GM21723 (cell line): ENCODE data around the gene TIMM50.

Source experiments
- ATAC-seq: cut with Tn5 transposase; IDR thresholded peaks from one replicate; pipeline ENCODE4 v1.9.1; 2021; ENCODE audit warnings: mild to moderate bottlenecking, moderate library complexity; ENCODE audit not compliant: unreplicated experiment

The TIMM50 gene

GRCh38 chr19:39498798-39499642, 18.4 kb downstream of the TIMM50 start, which contains the start of gene DLL3:
Gene DLL3 (plus strand): TSS chr19:39498947. CDS start chr19:39498975, 28 bp downstream.
- no peak for ATAC-seq

GRCh38 chr19:39499932-39500331, 19.3 kb downstream of the TIMM50 start:
- ATAC-seq = no peak

- ATAC-seq = no peak
These were observed 19.9 kb downstream of the TIMM50 start for GRCh38 chr19:39500543-39500942.

DNA sequence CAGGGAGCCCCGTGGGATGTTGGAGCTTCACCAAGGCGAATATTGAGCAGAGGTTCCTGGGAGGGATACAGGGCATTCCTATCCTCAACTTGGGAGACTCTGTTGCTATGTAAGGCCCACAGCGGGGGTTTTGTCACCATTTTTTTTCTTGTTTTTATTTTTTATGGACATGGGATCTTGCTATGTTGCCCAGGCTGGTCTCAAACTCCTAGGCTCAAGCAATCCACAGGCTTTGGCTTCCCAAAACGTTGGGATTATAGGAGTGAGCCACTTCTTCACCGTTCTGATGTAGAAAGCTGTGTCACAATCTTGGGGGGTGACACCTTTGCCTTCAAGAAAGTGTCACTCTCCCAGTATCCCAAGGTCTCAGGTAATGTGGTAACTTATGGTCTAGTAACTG, 20.7 kb downstream of the TIMM50 start:
- ATAC-seq = no peak

DNA sequence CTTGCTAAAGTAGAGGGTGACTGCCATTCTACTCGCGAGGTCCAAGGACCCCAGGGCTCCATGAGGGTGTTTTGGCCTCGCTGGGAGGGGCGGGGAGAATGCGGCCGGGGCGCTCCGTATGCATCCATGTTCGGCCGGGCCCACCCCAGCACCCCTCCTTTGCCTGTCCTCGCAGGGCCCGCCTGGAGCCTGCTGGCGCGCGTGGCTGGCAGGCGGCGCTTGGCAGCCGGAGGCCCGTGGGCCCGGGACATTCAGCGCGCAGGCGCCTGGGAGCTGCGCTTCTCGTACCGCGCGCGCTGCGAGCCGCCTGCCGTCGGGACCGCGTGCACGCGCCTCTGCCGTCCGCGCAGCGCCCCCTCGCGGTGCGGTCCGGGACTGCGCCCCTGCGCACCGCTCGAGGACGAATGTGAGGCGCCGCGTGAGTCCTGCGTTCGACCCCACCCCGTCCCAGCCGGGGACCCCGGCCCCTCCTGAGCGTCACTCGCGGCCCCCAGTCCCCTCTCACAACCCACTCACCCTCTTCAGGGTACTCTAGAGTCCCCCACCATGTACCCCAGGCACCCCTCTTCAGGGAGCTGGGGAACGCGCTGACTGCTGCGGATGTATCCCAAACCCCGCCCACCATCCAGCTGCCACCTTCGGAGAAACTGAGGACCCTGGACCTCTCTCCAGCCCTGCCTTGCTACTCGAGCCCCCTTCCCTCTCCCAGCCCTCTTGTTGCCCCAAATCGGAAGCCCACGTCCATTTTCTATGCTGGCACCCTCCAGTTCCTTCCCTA, 22.2 kb downstream of the TIMM50 start:
- ATAC-seq = no peak

GRCh38 chr19:39506598-39506943, 25.9 kb downstream of the TIMM50 start:
- no peak for ATAC-seq

- no peak for ATAC-seq
These were observed 26.5 kb downstream of the TIMM50 start for GRCh38 chr19:39506944-39507714.

DNA sequence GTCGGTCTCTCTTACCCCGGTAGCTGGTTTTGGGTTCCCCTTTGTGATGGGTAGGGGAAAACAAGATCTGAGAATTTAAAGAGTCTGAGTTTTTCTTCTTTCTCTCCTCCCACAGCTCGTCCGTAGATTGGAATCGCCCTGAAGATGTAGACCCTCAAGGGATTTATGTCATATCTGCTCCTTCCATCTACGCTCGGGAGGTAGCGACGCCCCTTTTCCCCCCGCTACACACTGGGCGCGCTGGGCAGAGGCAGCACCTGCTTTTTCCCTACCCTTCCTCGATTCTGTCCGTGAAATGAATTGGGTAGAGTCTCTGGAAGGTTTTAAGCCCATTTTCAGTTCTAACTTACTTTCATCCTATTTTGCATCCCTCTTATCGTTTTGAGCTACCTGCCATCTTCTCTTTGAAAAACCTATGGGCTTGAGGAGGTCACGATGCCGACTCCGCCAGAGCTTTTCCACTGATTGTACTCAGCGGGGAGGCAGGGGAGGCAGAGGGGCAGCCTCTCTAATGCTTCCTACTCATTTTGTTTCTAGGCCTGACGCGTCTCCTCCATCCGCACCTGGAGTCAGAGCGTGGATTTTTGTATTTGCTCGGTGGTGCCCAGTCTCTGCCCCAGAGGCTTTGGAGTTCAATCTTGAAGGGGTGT, 27.2 kb downstream of the TIMM50 start:
- ATAC-seq = no peak

- no peak for ATAC-seq
These were observed 28.0 kb downstream of the TIMM50 start for GRCh38 chr19:39508629-39509028.

DNA sequence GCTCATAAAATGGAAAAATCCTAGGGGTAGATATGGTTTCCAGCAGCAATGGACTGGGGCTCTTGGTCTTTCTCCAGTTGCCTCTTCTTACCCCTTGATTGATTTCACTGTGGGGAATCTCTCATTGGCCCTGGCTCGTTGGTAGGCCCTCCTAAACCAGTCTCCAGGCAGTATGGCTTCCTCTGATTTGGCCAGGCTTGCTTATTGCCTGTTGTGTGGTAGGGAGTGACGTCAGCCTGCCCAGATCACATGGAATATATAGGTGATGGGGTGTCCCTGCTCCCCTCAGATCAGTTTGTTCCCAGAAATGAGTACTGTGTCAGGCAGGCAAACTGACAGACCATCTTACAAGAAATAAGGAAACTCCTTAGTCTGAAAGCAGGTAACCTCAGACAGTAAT, 28.6 kb downstream of the TIMM50 start:
- ATAC-seq = no peak

DNA sequence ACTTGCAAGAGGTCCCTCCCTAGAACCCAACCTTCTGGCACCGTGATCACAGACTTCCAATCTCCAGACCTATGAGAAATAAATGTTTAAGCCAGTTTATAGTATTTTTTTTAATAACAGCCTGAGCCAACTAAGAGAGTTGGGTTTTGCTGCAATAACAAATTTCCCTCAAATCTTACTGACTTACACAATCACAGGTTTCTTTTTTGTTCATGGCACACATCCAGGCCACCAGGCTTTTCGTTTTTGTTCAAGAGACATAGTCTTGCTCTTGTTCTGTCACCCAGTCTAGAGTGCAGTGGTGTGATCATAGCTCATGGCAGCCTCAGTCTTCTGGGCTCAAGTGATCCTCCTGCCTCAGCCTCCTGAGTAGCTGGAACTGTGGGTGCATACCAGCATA, 32.4 kb downstream of the TIMM50 start:
- ATAC-seq = no peak

- ATAC-seq = no peak
These were observed 34.4 kb downstream of the TIMM50 start, which contains the start of gene SELENOV for GRCh38 chr19:39514840-39515550. Gene SELENOV (plus strand): TSS chr19:39515139. CDS start chr19:39515213, 74 bp downstream.

GRCh38 chr19:39515551-39516191, 35.0 kb downstream of the TIMM50 start:
- no peak for ATAC-seq

- ATAC-seq = no peak
These were observed 35.6 kb downstream of the TIMM50 start for GRCh38 chr19:39516270-39516669.

- no peak for ATAC-seq
These were observed 36.8 kb downstream of the TIMM50 start for GRCh38 chr19:39517432-39517831.

- no peak for ATAC-seq
These were observed 37.8 kb downstream of the TIMM50 start for GRCh38 chr19:39518458-39518857.

- no peak for ATAC-seq
These were observed 38.3 kb downstream of the TIMM50 start for GRCh38 chr19:39518975-39519374.

- no peak for ATAC-seq
These were observed 40.2 kb downstream of the TIMM50 start for GRCh38 chr19:39520541-39521484.

GRCh38 chr19:39524495-39524894, 43.9 kb downstream of the TIMM50 start:
- no peak for ATAC-seq
